Hepatocyte (in vitro differentiated cells): ENCODE measurements around the gene ORM1. TPM values are rescaled to one million over a fixed set of nuclear protein-coding genes. Genes with fewer than 3 reads are reported as not detected.

Experiments
- DNase-seq: peaks from one replicate; pipeline ENCODE4 v3.0.0-alpha.2; 2016; ENCODE audit warnings: low spot score
- H2AFZ ChIP-seq: fragments of 200-600 bp; sonication (generic); 2 replicates; pipeline ENCODE4 v1.6.0; 2016; ENCODE audit warnings: antibody characterized with exemption, mild to moderate bottlenecking
- H3K27ac ChIP-seq: fragments of 200-600 bp; sonication (generic); 2 replicates; pipeline ENCODE4 v1.5.1; 2016; ENCODE audit warnings: mild to moderate bottlenecking
- H3K27me3 ChIP-seq: fragments of 200-600 bp; sonication (generic); 2 replicates; pipeline ENCODE4 v1.6.1; 2016
- H3K36me3 ChIP-seq: fragments of 200-600 bp; sonication (generic); replicated peaks from 2 replicates; pipeline ENCODE4 v1.5.1; 2016; ENCODE audit warnings: low read depth; ENCODE audit not compliant: insufficient read depth
- H3K4me1 ChIP-seq: fragments of 200-600 bp; sonication (generic); 2 replicates; pipeline ENCODE4 v1.5.1; 2016; ENCODE audit warnings: mild to moderate bottlenecking, moderate library complexity; ENCODE audit not compliant: insufficient read depth
- H3K4me2 ChIP-seq: fragments of 200-600 bp; sonication (generic); 2 replicates; pipeline ENCODE4 v1.6.0; 2016
- H3K4me3 ChIP-seq: fragments of 200-600 bp; sonication (generic); 2 replicates; pipeline ENCODE4 v1.5.1; 2016; ENCODE audit warnings: mild to moderate bottlenecking
- H3K79me2 ChIP-seq: fragments of 200-600 bp; sonication (generic); 2 replicates; pipeline ENCODE4 v1.6.0; 2017; ENCODE audit warnings: mild to moderate bottlenecking
- H3K9me2 ChIP-seq: fragments of 200-600 bp; sonication (generic); replicated peaks from 2 replicates; pipeline ENCODE4 v1.6.0; 2017; ENCODE audit warnings: mild to moderate bottlenecking; ENCODE audit not compliant: insufficient read depth
- H3K9me3 ChIP-seq: fragments of 200-600 bp; sonication (generic); 2 replicates; pipeline ENCODE4 v1.5.1; 2016; ENCODE audit warnings: low read depth, mild to moderate bottlenecking
- H4K20me1 ChIP-seq: fragments of 200-600 bp; sonication (generic); 2 replicates; pipeline ENCODE4 v1.6.0; 2016; ENCODE audit warnings: mild to moderate bottlenecking; ENCODE audit not compliant: insufficient read depth, poor library complexity, severe bottlenecking
- CTCF ChIP-seq: fragments of 200-600 bp; sonication (generic); IDR thresholded peaks from 2 replicates; pipeline ENCODE4 v1.5.1; 2016; ENCODE audit warnings: antibody characterized with exemption, mild to moderate bottlenecking; ENCODE audit not compliant: poor library complexity
- EZH2 ChIP-seq: fragments of 200-600 bp; sonication (generic); IDR thresholded peaks from 2 replicates; pipeline ENCODE4 v1.6.1; 2016; ENCODE audit warnings: antibody characterized with exemption, mild to moderate bottlenecking, borderline replicate concordance
- EZH2phosphoT487 ChIP-seq: fragments of 200-600 bp; sonication (generic); IDR thresholded peaks from one replicate; pipeline ENCODE4 v1.6.1; 2018; ENCODE audit warnings: antibody characterized with exemption, mild to moderate bottlenecking, low read depth, moderate library complexity; ENCODE audit not compliant: unreplicated experiment, severe bottlenecking
- whole genome bisulfite sequencing: methylation state at CpG from one replicate; pipeline ENCODE4 v1.1.6; 2016; ENCODE audit warnings: low lambda C conversion rate; ENCODE audit errors: missing lambda C conversion rate; 5-methylcytosine and 5-hydroxymethylcytosine counted together
- polyA plus RNA-seq: library from polyadenylated mRNA; unstranded; fragments of >200 nt; fragmentation: Nextera tagmentation; extraction: Ambion mirVana; gene quantifications from 2 replicates; pipeline ENCODE4 v1.2.1, GENCODE V29; 2016
- total RNA-seq: library from RNA; depleted of rRNA; stranded (reverse); fragments of >200 nt; gene quantifications from 2 replicates; pipeline ENCODE4 v1.2.3, GENCODE V29; 2014

ORM1 gene
- total and polyA plus RNA-seq, 2 experiments from 2014 or later, result 472 to 976 TPM

- WGBS, result 92% methylated on average over 11 of the region's 11 CpGs
- Histone ChIP-seq H3K36me3 (peaks cover 10% of the 10 kb centered on the region), H3K4me1 (no peaks in the 10 kb centered on the region)
These were observed 30.9 kb upstream of the ORM1 start for GRCh38 chr9:114291886-114292590.

GRCh38 chr9:114294664-114295063 is 28.2 kb upstream of the ORM1 start:
- Histone ChIP-seq H3K4me1 (no peaks in the 10 kb centered on the region), H3K9me3 (peaks cover 8% of the 10 kb centered on the region), H3K79me2 (no peaks in the 10 kb centered on the region), H3K27ac (no peak overlapping the region), H3K9me2 (no peaks in the 10 kb centered on the region), H3K36me3 (peaks cover 10% of the 10 kb centered on the region), H3K4me2 (no peak overlapping the region), H4K20me1 (no peaks in the 10 kb centered on the region), H3K4me3 (no peak overlapping the region), H2AFZ (no peak overlapping the region), H3K27me3 (no peaks in the 10 kb centered on the region)
- DNase-seq, result no peak
- no peak for TF ChIP-seq EZH2

More at GRCh38 chr9:114291886-114292590, 30.9 kb upstream of the ORM1 start:
- Histone ChIP-seq H3K27ac (no peak overlapping the region), H3K79me2 (no peaks in the 10 kb centered on the region), H2AFZ (no peak overlapping the region), H3K9me3 (peaks cover 8% of the 10 kb centered on the region), H3K9me2 (no peaks in the 10 kb centered on the region), H4K20me1 (no peaks in the 10 kb centered on the region), H3K27me3 (no peaks in the 10 kb centered on the region), H3K4me3 (no peak overlapping the region), H3K4me2 (no peak overlapping the region)
- no peak for DNase-seq
- TF ChIP-seq EZH2 (no peak), CTCF (no peak), EZH2phosphoT487 (no peak)

- Histone ChIP-seq H2AFZ (no peak overlapping the region), H3K4me3 (no peak overlapping the region), H3K9me2 (no peaks in the 10 kb centered on the region), H3K4me1 (no peaks in the 10 kb centered on the region), H3K9me3 (peaks cover 8% of the 10 kb centered on the region), H3K27me3 (no peaks in the 10 kb centered on the region), H3K4me2 (no peak overlapping the region), H3K79me2 (no peaks in the 10 kb centered on the region), H3K36me3 (peaks cover 10% of the 10 kb centered on the region), H4K20me1 (no peaks in the 10 kb centered on the region), H3K27ac (no peak overlapping the region)
- TF ChIP-seq EZH2phosphoT487, result no peak
- TF ChIP-seq EZH2, result no peak
- no peak for TF ChIP-seq CTCF
- no peak for DNase-seq
- 100% methylated on average over 1 of the region's 1 CpG for WGBS
These were observed 26.6 kb upstream of the ORM1 start for GRCh38 chr9:114296338-114296737.

- TF ChIP-seq EZH2 (no peak), EZH2phosphoT487 (no peak), CTCF (no peak)
- no peaks in the 10 kb centered on the region for H3K4me1 ChIP-seq
- WGBS, result 94% methylated on average over 15 of the region's 15 CpGs
- no peak overlapping the region for H2AFZ ChIP-seq
- H3K27ac ChIP-seq, result no peak overlapping the region
- H3K4me3 ChIP-seq, result no peak overlapping the region
- H3K9me2 ChIP-seq, result no peaks in the 10 kb centered on the region
- H3K27me3 ChIP-seq, result no peaks in the 10 kb centered on the region
- peaks cover 8% of the 10 kb centered on the region for H3K9me3 ChIP-seq
- no peak overlapping the region for H3K4me2 ChIP-seq
- peaks cover 10% of the 10 kb centered on the region for H3K36me3 ChIP-seq
- no peaks in the 10 kb centered on the region for H3K79me2 ChIP-seq
- no peak for DNase-seq
- H4K20me1 ChIP-seq, result no peaks in the 10 kb centered on the region
These were observed 23.4 kb upstream of the ORM1 start for GRCh38 chr9:114299286-114300152.
